ENCODE data around the gene ZNF273. TPM values are rescaled to one million over a fixed set of nuclear protein-coding genes. Genes with fewer than 3 reads are reported as not detected.
A peak's percentile ranks its signal among the peaks of the same experiment; 100 is the strongest.

ZNF273 gene
- polyA plus RNA-seq, 6 donors from 2014 or later, result 10.0 to 18.0 (median 12.6) TPM

GRCh38 chr7:64872351-64873154 is 30.5 kb upstream of the ZNF273 start:
- peaks cover 2 to 18% (median 14%) of the 10 kb centered on the region in 7 donors for H3K9me3 Mint-ChIP-seq
- DNase-seq, result no peak
- peaks cover 10 to 26% (median 14%) of the 10 kb centered on the region in 3 donors for H3K27me3 Mint-ChIP-seq
- H3K27ac Mint-ChIP-seq, result peak overlapping the region in 1 of 6 donors; percentile 91
- H3K4me1 Mint-ChIP-seq, result peaks cover 4 to 6% (median 6%) of the 10 kb centered on the region in 3 donors
- peak overlapping the region in 1 of 8 donors; percentile 68 for H3K4me3 Mint-ChIP-seq
- H3K36me3 Mint-ChIP-seq, result peaks cover 0 to 9% of the 10 kb centered on the region in 2 donors
- ATAC-seq (ENCODE audit: low read depth in 2 of 2), result no peak

GRCh38 chr7:64873155-64873500 is 29.9 kb upstream of the ZNF273 start:
- no peak overlapping the region for H3K27ac Mint-ChIP-seq
- peaks cover 2 to 19% (median 14%) of the 10 kb centered on the region in 7 donors for H3K9me3 Mint-ChIP-seq
- ATAC-seq (ENCODE audit: low read depth in 2 of 2), result no peak
- peaks cover 0 to 9% of the 10 kb centered on the region in 2 donors for H3K36me3 Mint-ChIP-seq
- H3K4me3 Mint-ChIP-seq, result peak overlapping the region in 1 of 8 donors; percentile 68
- DNase-seq, result no peak
- H3K27me3 Mint-ChIP-seq, result peaks cover 12 to 31% (median 15%) of the 10 kb centered on the region in 3 donors
- H3K4me1 Mint-ChIP-seq, result peaks cover 4 to 11% (median 10%) of the 10 kb centered on the region in 3 donors

- peaks cover 0 to 9% of the 10 kb centered on the region in 2 donors for H3K36me3 Mint-ChIP-seq
- H3K4me3 Mint-ChIP-seq, result no peak overlapping the region
- ATAC-seq (ENCODE audit: low read depth in 2 of 2) (no peak), DNase-seq (no peak)
- H3K27ac Mint-ChIP-seq, result no peak overlapping the region
- peaks cover 4 to 11% (median 10%) of the 10 kb centered on the region in 3 donors for H3K4me1 Mint-ChIP-seq
- peaks cover 13 to 31% (median 17%) of the 10 kb centered on the region in 3 donors for H3K27me3 Mint-ChIP-seq
- H3K9me3 Mint-ChIP-seq, result peaks cover 2 to 21% (median 13%) of the 10 kb centered on the region in 7 donors
These were observed 29.6 kb upstream of the ZNF273 start for GRCh38 chr7:64873517-64873916.

GRCh38 chr7:64874114-64874513 is 29.0 kb upstream of the ZNF273 start:
- ATAC-seq (ENCODE audit: low read depth in 2 of 2), result no peak
- DNase-seq, result no peak
- Mint-ChIP-seq H3K4me3 (no peak overlapping the region), H3K4me1 (peaks cover 4 to 11% (median 10%) of the 10 kb centered on the region in 3 donors), H3K27ac (no peak overlapping the region), H3K36me3 (peaks cover 0 to 15% of the 10 kb centered on the region in 2 donors), H3K9me3 (peaks cover 2 to 25% (median 13%) of the 10 kb centered on the region in 7 donors), H3K27me3 (peaks cover 19 to 35% (median 23%) of the 10 kb centered on the region in 3 donors)

GRCh38 chr7:64874562-64875250 is 28.4 kb upstream of the ZNF273 start:
- H3K27ac Mint-ChIP-seq, result no peak overlapping the region
- H3K9me3 Mint-ChIP-seq, result peaks cover 2 to 30% (median 13%) of the 10 kb centered on the region in 7 donors
- ATAC-seq (ENCODE audit: low read depth in 2 of 2), result no peak
- H3K4me3 Mint-ChIP-seq, result no peak overlapping the region
- DNase-seq, result no peak
- peaks cover 0 to 16% of the 10 kb centered on the region in 2 donors for H3K36me3 Mint-ChIP-seq
- peaks cover 23 to 35% (median 26%) of the 10 kb centered on the region in 3 donors for H3K27me3 Mint-ChIP-seq
- peaks cover 4 to 11% (median 10%) of the 10 kb centered on the region in 3 donors for H3K4me1 Mint-ChIP-seq

- Mint-ChIP-seq H3K27me3 (peaks cover 23 to 35% (median 26%) of the 10 kb centered on the region in 3 donors), H3K36me3 (peaks cover 0 to 16% of the 10 kb centered on the region in 2 donors), H3K27ac (no peak overlapping the region), H3K4me3 (peak overlapping the region in 1 of 8 donors; percentile 24), H3K4me1 (peaks cover 4 to 11% (median 10%) of the 10 kb centered on the region in 3 donors), H3K9me3 (peaks cover 3 to 30% (median 13%) of the 10 kb centered on the region in 7 donors)
- ATAC-seq (ENCODE audit: low read depth in 2 of 2) (no peak), DNase-seq (no peak)
These were observed 27.8 kb upstream of the ZNF273 start for GRCh38 chr7:64875258-64875657.

- H3K27ac Mint-ChIP-seq, result peak overlapping the region in 1 of 6 donors; percentile 35
- peak overlapping the region in 1 of 8 donors; percentile 24 for H3K4me3 Mint-ChIP-seq
- peaks cover 23 to 39% (median 26%) of the 10 kb centered on the region in 3 donors for H3K27me3 Mint-ChIP-seq
- peaks cover 0 to 30% (median 13%) of the 10 kb centered on the region in 7 donors for H3K9me3 Mint-ChIP-seq
- no peak for DNase-seq
- no peak for ATAC-seq (ENCODE audit: low read depth in 2 of 2)
- H3K36me3 Mint-ChIP-seq, result peaks cover 0 to 16% of the 10 kb centered on the region in 2 donors
- H3K4me1 Mint-ChIP-seq, result peaks cover 4 to 11% (median 10%) of the 10 kb centered on the region in 3 donors
These were observed 27.2 kb upstream of the ZNF273 start for GRCh38 chr7:64875658-64876406.

- H3K4me1 Mint-ChIP-seq, result peaks cover 4 to 11% (median 10%) of the 10 kb centered on the region in 3 donors
- peaks cover 0 to 22% (median 13%) of the 10 kb centered on the region in 7 donors for H3K9me3 Mint-ChIP-seq
- H3K4me3 Mint-ChIP-seq, result peak overlapping the region in 7 of 8 donors; percentile 15 to 75 (median 64)
- H3K27ac Mint-ChIP-seq, result peak overlapping the region in 1 of 6 donors; percentile 10
- H3K36me3 Mint-ChIP-seq, result peaks cover 0 to 16% of the 10 kb centered on the region in 2 donors
- peaks cover 19 to 50% (median 32%) of the 10 kb centered on the region in 3 donors for H3K27me3 Mint-ChIP-seq
- peak; percentile 32 for DNase-seq
- ATAC-seq (ENCODE audit: low read depth in 2 of 2), result peak; percentile 82 to 88
These were observed 26.0 kb upstream of the ZNF273 start for GRCh38 chr7:64876792-64877713.

- ATAC-seq (ENCODE audit: low read depth in 2 of 2), result peak; percentile 15 to 24
- H3K27ac Mint-ChIP-seq, result peak overlapping the region in 2 of 6 donors; percentile 10 to 74
- peaks cover 0 to 22% (median 11%) of the 10 kb centered on the region in 7 donors for H3K9me3 Mint-ChIP-seq
- peak overlapping the region in 4 of 8 donors; percentile 41 to 75 (median 70) for H3K4me3 Mint-ChIP-seq
- peaks cover 23 to 59% (median 42%) of the 10 kb centered on the region in 3 donors for H3K27me3 Mint-ChIP-seq
- peaks cover 0 to 21% of the 10 kb centered on the region in 2 donors for H3K36me3 Mint-ChIP-seq
- no peak for DNase-seq
- H3K4me1 Mint-ChIP-seq, result peaks cover 4 to 19% (median 19%) of the 10 kb centered on the region in 3 donors
These were observed 25.1 kb upstream of the ZNF273 start for GRCh38 chr7:64877714-64878610.

- ATAC-seq (ENCODE audit: low read depth in 2 of 2) (no peak), DNase-seq (no peak)
- Mint-ChIP-seq H3K9me3 (peaks cover 0 to 24% (median 9%) of the 10 kb centered on the region in 7 donors), H3K36me3 (peaks cover 0 to 22% of the 10 kb centered on the region in 2 donors), H3K4me1 (peaks cover 4 to 20% (median 19%) of the 10 kb centered on the region in 3 donors), H3K27ac (no peak overlapping the region), H3K27me3 (peaks cover 30 to 64% (median 48%) of the 10 kb centered on the region in 3 donors), H3K4me3 (no peak overlapping the region)
These were observed 24.4 kb upstream of the ZNF273 start for GRCh38 chr7:64878684-64879083.

- Mint-ChIP-seq H3K4me3 (peak overlapping the region in 1 of 8 donors; percentile 53), H3K27me3 (peaks cover 35 to 64% (median 50%) of the 10 kb centered on the region in 3 donors), H3K27ac (no peak overlapping the region), H3K36me3 (peaks cover 4 to 27% of the 10 kb centered on the region in 2 donors), H3K4me1 (peaks cover 4 to 20% (median 19%) of the 10 kb centered on the region in 3 donors), H3K9me3 (peaks cover 0 to 26% (median 12%) of the 10 kb centered on the region in 7 donors)
- DNase-seq (no peak), ATAC-seq (ENCODE audit: low read depth in 2 of 2) (no peak)
These were observed 23.9 kb upstream of the ZNF273 start for GRCh38 chr7:64879086-64879730.
